ENCODE data around the gene ADO. TPM values are rescaled to one million over a fixed set of nuclear protein-coding genes. Genes with fewer than 3 reads are reported as not detected.

Gene ADO
- total and polyA plus RNA-seq, 2 donors (not counting 1 experiment from before 2014, with no cell fraction given): 13.2 to 20.6 TPM

GRCh38 chr10:62755662-62756653 is 48.6 kb upstream of the ADO start:
- H2AFZ ChIP-seq (ENCODE audit: low read length): no peak overlapping the region
- H3K36me3 ChIP-seq (ENCODE audit: control insufficient read depth, insufficient read depth, low read length): no peaks in the 10 kb centered on the region
- no peak overlapping the region for H3K27ac ChIP-seq (ENCODE audit: insufficient read depth, low read length)
- no peaks in the 10 kb centered on the region for H3K9me3 ChIP-seq (ENCODE audit: control insufficient read depth, insufficient read depth, low read depth, low read length)
- H3K4me1 ChIP-seq (ENCODE audit: control insufficient read depth, extremely low read depth, insufficient read depth, low read length): no peaks in the 10 kb centered on the region
- TF ChIP-seq EZH2 (IDR thresholded peaks at IDR 0.05; ENCODE audit: low read length, missing control alignments): no peak
- TF ChIP-seq CTCF (conservative IDR thresholded peaks at IDR 0.05 in 1 of 2, IDR thresholded peaks at IDR 0.05 in 1 of 2; ENCODE audit: low read depth in 1 of 2, low read length in 2 of 2): no peak
- no peak overlapping the region for H3K9ac ChIP-seq (ENCODE audit: insufficient read depth, low read length)
- DNase-seq (ENCODE audit: low read depth in 2 of 2): no peak
- H3K79me2 ChIP-seq (ENCODE audit: control insufficient read depth, insufficient read depth, low read length): no peaks in the 10 kb centered on the region
- H4K20me1 ChIP-seq (ENCODE audit: control insufficient read depth, extremely low read depth, insufficient read depth, low read length): no peaks in the 10 kb centered on the region
- no peak overlapping the region for H3K4me3 ChIP-seq (replicated peaks in 1 of 4; ENCODE audit: control extremely low read depth in 1 of 4, insufficient read depth in 1 of 4, low read depth in 3 of 4, low read length in 4 of 4)
- H3K27me3 ChIP-seq (ENCODE audit: control insufficient read depth, insufficient read depth, low read length): peaks cover 2% of the 10 kb centered on the region
- no peak overlapping the region for H3K4me2 ChIP-seq (ENCODE audit: extremely low read depth, insufficient read depth, low read length)

DNA sequence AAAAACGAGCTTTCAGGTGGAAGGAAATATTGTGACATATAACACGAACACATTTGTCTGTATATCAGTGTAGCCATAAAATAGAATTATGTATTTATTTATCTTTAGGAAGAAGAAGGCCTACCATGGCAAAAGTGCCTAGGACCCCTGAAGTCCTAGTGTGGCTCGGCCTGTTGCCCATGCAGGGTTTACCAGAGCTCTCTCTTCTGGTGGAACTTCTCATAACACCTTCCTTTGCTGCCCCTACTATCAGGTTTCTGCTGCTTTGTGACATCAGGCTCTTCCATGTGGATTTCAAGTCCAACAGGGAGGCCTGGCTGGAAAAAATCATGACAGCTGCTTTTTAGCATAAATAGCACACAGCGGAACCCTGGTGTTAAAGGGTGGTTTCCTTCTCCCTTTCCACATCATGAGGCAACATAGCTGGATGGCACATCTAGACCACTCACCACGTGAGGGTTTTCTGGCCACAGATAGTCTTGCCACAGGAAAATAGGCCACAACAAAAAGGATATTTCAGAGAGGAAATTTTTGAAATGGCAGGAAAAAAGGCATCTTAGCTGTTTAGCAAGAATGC is 44.8 kb upstream of the ADO start:
- Histone ChIP-seq H4K20me1 (ENCODE audit: control insufficient read depth, extremely low read depth, insufficient read depth, low read length) (no peaks in the 10 kb centered on the region), H2AFZ (ENCODE audit: low read length) (no peak overlapping the region), H3K79me2 (ENCODE audit: control insufficient read depth, insufficient read depth, low read length) (no peaks in the 10 kb centered on the region), H3K9ac (ENCODE audit: insufficient read depth, low read length) (no peak overlapping the region), H3K36me3 (ENCODE audit: control insufficient read depth, insufficient read depth, low read length) (no peaks in the 10 kb centered on the region), H3K27me3 (ENCODE audit: control insufficient read depth, insufficient read depth, low read length) (peaks cover 2% of the 10 kb centered on the region), H3K4me2 (ENCODE audit: extremely low read depth, insufficient read depth, low read length) (no peak overlapping the region), H3K4me3 (replicated peaks in 1 of 4; ENCODE audit: control extremely low read depth in 1 of 4, insufficient read depth in 1 of 4, low read depth in 3 of 4, low read length in 4 of 4) (no peak overlapping the region), H3K4me1 (ENCODE audit: control insufficient read depth, extremely low read depth, insufficient read depth, low read length) (no peaks in the 10 kb centered on the region), H3K9me3 (ENCODE audit: control insufficient read depth, insufficient read depth, low read depth, low read length) (no peaks in the 10 kb centered on the region), H3K27ac (ENCODE audit: insufficient read depth, low read length) (no peak overlapping the region)
- no peak for DNase-seq (ENCODE audit: low read depth in 2 of 2)
- TF ChIP-seq CTCF (conservative IDR thresholded peaks at IDR 0.05 in 1 of 2, IDR thresholded peaks at IDR 0.05 in 1 of 2; ENCODE audit: low read depth in 1 of 2, low read length in 2 of 2) (no peak), EZH2 (IDR thresholded peaks at IDR 0.05; ENCODE audit: low read length, missing control alignments) (no peak)

DNA sequence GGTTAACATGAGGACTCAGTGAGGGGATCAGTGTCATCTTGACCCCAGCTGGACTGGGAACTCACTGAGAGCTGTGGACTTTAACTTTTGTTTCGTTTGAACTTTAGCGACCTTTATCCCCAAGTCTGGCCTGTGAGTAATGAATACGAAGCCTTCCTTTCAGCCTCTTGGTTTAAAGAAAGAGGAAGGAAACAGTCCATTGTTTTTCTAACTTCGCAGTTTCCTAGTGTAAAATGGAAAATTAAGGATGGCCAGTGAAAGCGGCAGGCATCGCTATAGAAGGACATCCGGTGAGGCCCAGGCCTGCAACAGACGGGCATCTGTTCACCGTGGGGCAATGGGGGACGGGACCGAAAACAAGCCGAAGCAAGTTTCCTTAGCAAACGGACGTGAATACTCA is 44.1 kb upstream of the ADO start:
- Histone ChIP-seq H3K9ac (ENCODE audit: insufficient read depth, low read length) (no peak overlapping the region), H3K4me2 (ENCODE audit: extremely low read depth, insufficient read depth, low read length) (no peak overlapping the region), H3K4me1 (ENCODE audit: control insufficient read depth, extremely low read depth, insufficient read depth, low read length) (no peaks in the 10 kb centered on the region), H3K27me3 (ENCODE audit: control insufficient read depth, insufficient read depth, low read length) (no peaks in the 10 kb centered on the region), H3K36me3 (ENCODE audit: control insufficient read depth, insufficient read depth, low read length) (no peaks in the 10 kb centered on the region), H2AFZ (ENCODE audit: low read length) (no peak overlapping the region), H3K9me3 (ENCODE audit: control insufficient read depth, insufficient read depth, low read depth, low read length) (no peaks in the 10 kb centered on the region), H4K20me1 (ENCODE audit: control insufficient read depth, extremely low read depth, insufficient read depth, low read length) (no peaks in the 10 kb centered on the region), H3K4me3 (replicated peaks in 1 of 4; ENCODE audit: control extremely low read depth in 1 of 4, insufficient read depth in 1 of 4, low read depth in 3 of 4, low read length in 4 of 4) (no peak overlapping the region), H3K27ac (ENCODE audit: insufficient read depth, low read length) (no peak overlapping the region), H3K79me2 (ENCODE audit: control insufficient read depth, insufficient read depth, low read length) (no peaks in the 10 kb centered on the region)
- DNase-seq (ENCODE audit: low read depth in 2 of 2): no peak
- TF ChIP-seq EZH2 (IDR thresholded peaks at IDR 0.05; ENCODE audit: low read length, missing control alignments) (no peak), CTCF (conservative IDR thresholded peaks at IDR 0.05 in 1 of 2, IDR thresholded peaks at IDR 0.05 in 1 of 2; ENCODE audit: low read depth in 1 of 2, low read length in 2 of 2) (no peak)
